B cell (primary cell): ENCODE results near the gene GNPDA2. TPM values are rescaled to one million over a fixed set of nuclear protein-coding genes. Genes with fewer than 3 reads are reported as not detected.

Experiments
- ATAC-seq: fragments of 200-7000 bp; cut with Tn5 transposase; one replicate; pipeline ENCODE4 v1.10.0; 2021; ENCODE audit warnings: low read depth, mild to moderate bottlenecking, moderate number of reproducible peaks, moderate library complexity
- CTCF ChIA-PET: fragments of 350-600 bp; sonication (Branson Sonifier 250); formaldehyde crosslinking; loops from one replicate; lab custom pipeline; 2021; ENCODE audit warnings: antibody characterized with exemption, inconsistent platforms; lab: Charles Lee
- POLR2A ChIA-PET: fragments of 350-600 bp; sonication (Branson Sonifier 250); formaldehyde crosslinking; loops from one replicate; lab custom pipeline; 2021; ENCODE audit warnings: antibody characterized with exemption; lab: Charles Lee
- DNase-seq: peaks from one replicate; pipeline ENCODE4 v3.0.0; 2013
- H2AFZ ChIP-seq: 2 replicates; pipeline ENCODE4 v1.6.1; 2012; ENCODE audit warnings: mild to moderate bottlenecking, low read depth, low read length; ENCODE audit not compliant: insufficient read depth, poor library complexity, severe bottlenecking
- H3K27ac ChIP-seq, 2 donors: 1 replicate in 1 of 2; 2 replicates in 1 of 2; pipeline ENCODE4 v1.5.1; 2012 to 2013; ENCODE audit warnings: low read length in 2 of 2, mild to moderate bottlenecking in 2 of 2, moderate library complexity in 1 of 2
- H3K27me3 ChIP-seq, 4 experiments: fragments of 200-600 bp in 1 of 4; sonication (generic) in 1 of 4; replicated peaks in 1 of 4; 1 replicate in 2 of 4; 2 replicates in 2 of 4; pipeline versions ENCODE4 v1.6.1 to v1.7.0; 2013 to 2016; ENCODE audit warnings: low read length in 3 of 4, mild to moderate bottlenecking in 2 of 4, mixed read lengths in 1 of 4, moderate library complexity in 1 of 4; ENCODE audit not compliant: insufficient read depth in 4 of 4, control insufficient read depth in 3 of 4; ENCODE audit errors: control extremely low read depth in 1 of 4
- H3K36me3 ChIP-seq, 2 experiments: replicated peaks in 1 of 2; 1 replicate in 1 of 2; 2 replicates in 1 of 2; pipeline versions ENCODE4 v1.6.1 to v1.7.1; 2013; ENCODE audit warnings: low read length in 1 of 2; ENCODE audit not compliant: insufficient read depth in 2 of 2, control insufficient read depth in 1 of 2; ENCODE audit errors: control extremely low read depth in 1 of 2, extremely low read depth in 1 of 2
- H3K4me1 ChIP-seq, 2 donors: fragments of 200-600 bp in 1 of 2; sonication (generic) in 1 of 2; 1 replicate in 1 of 2; 2 replicates in 1 of 2; pipeline versions ENCODE4 v1.5.1 to v1.6.1; 2013 to 2017; ENCODE audit warnings: low read length in 2 of 2; ENCODE audit not compliant: control insufficient read depth in 2 of 2, insufficient read depth in 2 of 2
- H3K4me2 ChIP-seq: replicated peaks from 2 replicates; pipeline ENCODE3; 2012; ENCODE audit warnings: mild to moderate bottlenecking, low read depth, low read length; ENCODE audit not compliant: poor library complexity, severe bottlenecking
- H3K4me3 ChIP-seq, 5 experiments: fragments of 200-600 bp in 1 of 5; sonication (generic) in 1 of 5; 1 replicate in 3 of 5; 2 replicates in 2 of 5; pipeline versions ENCODE4 v1.5.1 to v1.7.0; 2011 to 2016; ENCODE audit warnings: low read length in 4 of 5, mild to moderate bottlenecking in 4 of 5, low read depth in 2 of 5, control low read depth in 1 of 5, moderate library complexity in 1 of 5; ENCODE audit not compliant: insufficient read depth in 1 of 5; ENCODE audit errors: control extremely low read depth in 1 of 5, extremely low read depth in 1 of 5
- H3K79me2 ChIP-seq: fragments of 200-600 bp; sonication (generic); one replicate; pipeline ENCODE4 v1.6.0; 2016; ENCODE audit warnings: low read length; ENCODE audit not compliant: control insufficient read depth, insufficient read depth
- H3K9ac ChIP-seq: fragments of 200-600 bp; sonication (generic); 2 replicates; pipeline ENCODE4 v1.6.1; 2017; ENCODE audit warnings: mild to moderate bottlenecking, low read length, moderate library complexity
- H3K9me3 ChIP-seq, 3 donors: one replicate each; pipeline versions ENCODE4 v1.6.1 to v1.7.1; 2013; ENCODE audit warnings: low read length in 2 of 3; ENCODE audit not compliant: control insufficient read depth in 2 of 3, insufficient read depth in 1 of 3; ENCODE audit errors: control extremely low read depth in 1 of 3
- H4K20me1 ChIP-seq: 2 replicates; pipeline ENCODE4 v1.6.0; 2012; ENCODE audit warnings: mild to moderate bottlenecking, low read length; ENCODE audit not compliant: insufficient read depth, control insufficient read depth, poor library complexity, severe bottlenecking
- H3K27ac Mint-ChIP-seq: one replicate; pipeline ENCODE4 v1.8.0; 2021; ENCODE audit warnings: mixed read lengths
- H3K27me3 Mint-ChIP-seq: one replicate; pipeline ENCODE4 v1.8.0; 2021; ENCODE audit warnings: mixed read lengths
- H3K4me1 Mint-ChIP-seq: one replicate; pipeline ENCODE4 v1.8.0; 2021; ENCODE audit warnings: mixed read lengths
- H3K4me3 Mint-ChIP-seq: one replicate; pipeline ENCODE4 v1.8.0; 2021; ENCODE audit warnings: mixed read lengths
- H3K9me3 Mint-ChIP-seq: one replicate; pipeline ENCODE4 v1.8.0; 2022; ENCODE audit warnings: mixed read lengths; ENCODE audit not compliant: insufficient read depth
- CTCF ChIP-seq: fragments of 200-600 bp; IDR thresholded peaks from one replicate; pipeline ENCODE4 v1.8.0; 2022; ENCODE audit warnings: antibody characterized with exemption, mild to moderate bottlenecking
- EZH2 ChIP-seq: IDR thresholded peaks from 2 replicates; pipeline ENCODE4 v1.6.1; 2012; ENCODE audit warnings: borderline replicate concordance, low read depth, mild to moderate bottlenecking, moderate library complexity, low read length; ENCODE audit not compliant: insufficient read depth, poor library complexity, severe bottlenecking
- WGBS: methylation state at CpG from one replicate; pipeline ENCODE4 v1.1.5; 2013; ENCODE audit warnings: missing lambda C conversion rate; ENCODE audit not compliant: insufficient coverage; 5-methylcytosine and 5-hydroxymethylcytosine counted together
- intact Hi-C: fragments of 100-400 bp; cut with micrococcal nuclease; formaldehyde crosslinking; loops from one replicate; pipeline ENCODE4 v1.10.0; 2022
- polyA plus RNA-seq: library from polyadenylated mRNA; depleted of rRNA; stranded (reverse); fragments of >200 nt; gene quantifications from 2 replicates; pipeline ENCODE4 v1.2.3, GENCODE V29; 2012
- total RNA-seq, 2 donors: library from RNA; stranded (reverse); fragments of 120-200 nt in 1 of 2; gene quantifications; 1 replicate in 1 of 2; 2 replicates in 1 of 2; pipeline versions ENCODE4 v1.2.3 to v1.2.4, GENCODE V29; 2013 to 2022

The GNPDA2 gene
- total and polyA plus RNA-seq, 2 donors (not counting 1 experiment from before 2014, with no cell fraction given), result 8.1 to 15.5 TPM

- H3K27ac Mint-ChIP-seq, result no peak overlapping the region
- no peaks in the 10 kb centered on the region for H4K20me1 ChIP-seq
- 38% methylated on average over 1 of the region's 2 CpGs for WGBS
- no peak overlapping the region for H3K27ac ChIP-seq
- peak overlapping the region; percentile 22 for H2AFZ ChIP-seq
- CTCF ChIA-PET, result no interaction called here
- DNase-seq (no peak), ATAC-seq (no peak)
- H3K27me3 Mint-ChIP-seq, result peaks cover 7% of the 10 kb centered on the region
- no peak overlapping the region for H3K9ac ChIP-seq
- no peaks in the 10 kb centered on the region for H3K36me3 ChIP-seq
- no peaks in the 10 kb centered on the region for H3K79me2 ChIP-seq
- no peak for TF ChIP-seq EZH2
- no peak for TF ChIP-seq CTCF
- H3K9me3 ChIP-seq, result no peaks in the 10 kb centered on the region
- H3K4me2 ChIP-seq, result no peak overlapping the region
- no peaks in the 10 kb centered on the region for H3K9me3 Mint-ChIP-seq
- H3K4me1 Mint-ChIP-seq, result peaks cover 4% of the 10 kb centered on the region
- H3K4me3 Mint-ChIP-seq, result no peak overlapping the region
- intact Hi-C loops, result no loop called here
- no peaks in the 10 kb centered on the region for H3K4me1 ChIP-seq
- no peak overlapping the region for H3K4me3 ChIP-seq
- POLR2A ChIA-PET, result no interaction called here
- peaks cover 0 to 6% (median 0%) of the 10 kb centered on the region in 4 experiments for H3K27me3 ChIP-seq
Measured at GRCh38 chr4:44662623-44663005, 63.7 kb downstream of the GNPDA2 start.

GRCh38 chr4:44661940-44662622 lies 64.3 kb downstream of the GNPDA2 start:
- ChIA-PET CTCF (no interaction called here), POLR2A (no interaction called here)
- peak overlapping the region; percentile 22 for H2AFZ ChIP-seq
- H3K9ac ChIP-seq, result no peak overlapping the region
- H4K20me1 ChIP-seq, result no peaks in the 10 kb centered on the region
- TF ChIP-seq CTCF (no peak), EZH2 (no peak)
- ATAC-seq (no peak), DNase-seq (no peak)
- no peak overlapping the region for H3K4me2 ChIP-seq
- H3K4me3 ChIP-seq, result no peak overlapping the region
- no CpG with 5 or more reads among the region's 1 CpG for WGBS
- no peaks in the 10 kb centered on the region for H3K4me1 ChIP-seq
- peaks cover 0 to 6% (median 0%) of the 10 kb centered on the region in 4 experiments for H3K27me3 ChIP-seq
- H3K79me2 ChIP-seq, result no peaks in the 10 kb centered on the region
- no peak overlapping the region for H3K27ac ChIP-seq
- no peaks in the 10 kb centered on the region for H3K36me3 ChIP-seq
- no peaks in the 10 kb centered on the region for H3K9me3 ChIP-seq
- intact Hi-C loops, result no loop called here
- H3K4me3 Mint-ChIP-seq, result no peak overlapping the region
- no peaks in the 10 kb centered on the region for H3K9me3 Mint-ChIP-seq
- H3K4me1 Mint-ChIP-seq, result peaks cover 4% of the 10 kb centered on the region
- H3K27ac Mint-ChIP-seq, result no peak overlapping the region
- H3K27me3 Mint-ChIP-seq, result peaks cover 8% of the 10 kb centered on the region
